GM18867 (cell line): ENCODE measurements around the gene CFAP299.
A peak's percentile ranks its signal among the peaks of the same experiment; 100 is the strongest.

Source experiments
- ATAC-seq: cut with Tn5 transposase; IDR thresholded peaks from one replicate; pipeline ENCODE4 v1.9.1; 2021; ENCODE audit warnings: mild to moderate bottlenecking, moderate library complexity; ENCODE audit not compliant: unreplicated experiment

CFAP299 gene

GRCh38 chr4:80387390-80388283 is 52.1 kb downstream of the CFAP299 start:
- no peak for ATAC-seq

GRCh38 chr4:80388284-80388607 is 52.7 kb downstream of the CFAP299 start:
- ATAC-seq, result no peak

GRCh38 chr4:80390178-80390577 is 54.6 kb downstream of the CFAP299 start:
- no peak for ATAC-seq

DNA sequence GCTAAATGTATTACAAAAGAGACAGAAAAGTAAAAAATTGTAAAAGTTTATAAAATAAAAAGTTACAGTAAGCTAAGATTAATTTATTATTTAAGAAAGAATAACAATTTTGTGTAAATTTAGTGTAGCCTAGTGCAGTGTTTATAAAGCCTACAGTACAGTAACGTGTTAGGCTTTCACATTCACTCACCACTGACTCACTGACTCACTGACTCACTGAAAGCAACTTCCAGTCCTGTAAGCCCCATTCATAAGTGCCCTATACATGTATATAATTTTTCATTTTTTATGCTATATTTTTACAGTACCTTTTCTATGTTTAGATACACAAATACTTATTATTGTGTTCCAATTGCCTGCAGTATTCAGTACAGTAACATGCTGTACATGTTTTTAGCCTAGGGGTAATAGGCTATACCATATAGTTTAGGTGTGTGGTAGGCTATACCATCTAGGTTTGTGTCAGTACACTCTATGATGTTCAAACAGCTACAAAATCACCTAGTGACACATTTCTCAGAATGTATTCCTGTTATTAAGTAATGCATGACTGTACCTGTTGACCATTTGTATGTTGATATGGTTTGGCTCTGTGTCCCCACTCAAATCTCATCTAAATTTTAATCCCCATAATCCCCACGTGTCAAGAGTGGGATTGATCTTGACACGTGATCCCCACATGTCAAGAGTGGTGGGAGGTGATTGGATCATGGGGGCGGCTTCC is 57.9 kb downstream of the CFAP299 start:
- no peak for ATAC-seq

- ATAC-seq, result no peak
Measured at GRCh38 chr4:80393970-80394250, 58.4 kb downstream of the CFAP299 start.

GRCh38 chr4:80407246-80407645 is 71.7 kb downstream of the CFAP299 start:
- ATAC-seq, result no peak

DNA sequence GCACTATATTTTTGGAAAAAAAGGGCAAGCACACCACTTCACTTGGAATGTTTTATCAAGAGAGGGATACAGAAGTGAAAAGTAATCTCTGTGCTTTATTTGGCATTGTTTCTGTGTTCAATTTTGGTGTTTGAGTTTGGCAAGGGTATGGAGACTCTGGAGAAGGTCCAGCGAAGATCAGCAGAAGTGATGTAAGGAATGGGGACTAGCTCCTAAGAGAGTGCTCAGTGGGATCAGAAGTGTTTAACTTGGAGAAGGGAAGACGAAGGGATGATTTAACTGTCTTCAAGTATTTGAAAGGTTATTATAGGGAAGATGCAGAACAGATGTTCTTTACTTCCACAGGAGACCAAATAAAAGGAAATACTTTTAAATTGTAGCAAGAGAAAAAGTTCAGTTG is 74.3 kb downstream of the CFAP299 start:
- ATAC-seq, result no peak

- ATAC-seq, result no peak
Measured at GRCh38 chr4:80412322-80412721, 76.8 kb downstream of the CFAP299 start.

- ATAC-seq, result no peak
Measured at GRCh38 chr4:80413086-80413485, 77.6 kb downstream of the CFAP299 start.

DNA sequence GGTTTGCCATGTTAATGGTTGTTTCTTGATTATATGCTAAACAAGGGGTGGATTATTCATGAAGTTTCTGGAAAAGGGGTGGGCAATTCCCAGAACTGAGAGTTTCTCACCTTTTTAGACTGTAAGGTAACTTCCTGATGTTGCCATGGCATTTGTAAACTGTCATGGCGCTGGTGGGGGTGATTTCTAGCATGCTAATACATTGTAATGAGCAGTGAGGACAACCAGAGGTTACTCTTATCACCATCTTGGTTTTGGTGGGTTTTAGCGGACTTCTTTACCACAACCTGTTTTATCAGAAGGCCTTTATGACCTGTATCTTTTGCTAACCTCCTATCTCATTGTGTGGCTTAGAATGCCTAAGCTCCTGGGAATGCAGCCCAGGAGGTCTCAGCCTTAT is 81.5 kb downstream of the CFAP299 start:
- ATAC-seq, result no peak

DNA sequence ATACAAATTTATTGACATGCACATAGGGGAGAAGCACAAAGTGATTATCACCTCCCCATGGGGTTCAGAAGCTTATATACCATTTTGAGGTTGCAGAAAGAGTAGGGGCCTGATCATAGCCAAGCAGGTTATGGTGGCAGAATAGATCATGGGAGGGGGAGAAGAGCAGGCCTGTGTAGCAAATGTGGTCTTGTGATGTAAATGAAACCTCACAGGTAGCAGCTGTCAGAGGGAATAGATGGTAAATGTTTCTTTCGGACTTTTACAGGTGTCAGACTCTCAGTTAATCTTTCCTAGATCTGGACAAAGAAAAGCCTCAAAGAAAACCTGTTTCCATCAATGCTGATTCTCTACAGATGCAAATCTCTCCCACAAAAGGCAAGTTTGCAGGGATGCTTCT is 84.4 kb downstream of the CFAP299 start:
- ATAC-seq, result peak; percentile 38

DNA sequence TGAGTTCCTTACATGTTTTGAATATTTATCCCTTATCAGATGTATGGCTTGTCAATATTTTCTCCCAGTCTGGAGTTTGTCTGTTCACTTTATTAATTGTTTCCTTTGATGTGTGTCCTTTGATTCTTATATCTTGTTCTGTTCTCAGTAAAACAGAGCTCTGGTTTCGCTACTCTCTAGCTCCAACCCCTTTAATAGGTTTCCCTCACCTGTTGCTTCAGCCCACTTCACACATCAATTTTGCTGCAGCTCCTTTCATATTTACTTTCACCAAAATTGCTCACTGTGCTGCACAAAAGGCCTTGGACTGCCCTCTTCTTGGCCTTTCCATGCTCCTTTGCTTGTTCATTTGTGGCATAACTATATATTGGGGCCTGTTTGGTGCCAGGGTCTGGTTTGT is 85.1 kb downstream of the CFAP299 start:
- no peak for ATAC-seq

GRCh38 chr4:80422727-80423404 is 87.3 kb downstream of the CFAP299 start:
- ATAC-seq, result peak; percentile 61

GRCh38 chr4:80423553-80424224 is 88.2 kb downstream of the CFAP299 start:
- no peak for ATAC-seq

GRCh38 chr4:80424225-80424581 is 88.7 kb downstream of the CFAP299 start:
- ATAC-seq, result no peak

GRCh38 chr4:80425124-80426100 is 89.9 kb downstream of the CFAP299 start:
- ATAC-seq, result no peak

DNA sequence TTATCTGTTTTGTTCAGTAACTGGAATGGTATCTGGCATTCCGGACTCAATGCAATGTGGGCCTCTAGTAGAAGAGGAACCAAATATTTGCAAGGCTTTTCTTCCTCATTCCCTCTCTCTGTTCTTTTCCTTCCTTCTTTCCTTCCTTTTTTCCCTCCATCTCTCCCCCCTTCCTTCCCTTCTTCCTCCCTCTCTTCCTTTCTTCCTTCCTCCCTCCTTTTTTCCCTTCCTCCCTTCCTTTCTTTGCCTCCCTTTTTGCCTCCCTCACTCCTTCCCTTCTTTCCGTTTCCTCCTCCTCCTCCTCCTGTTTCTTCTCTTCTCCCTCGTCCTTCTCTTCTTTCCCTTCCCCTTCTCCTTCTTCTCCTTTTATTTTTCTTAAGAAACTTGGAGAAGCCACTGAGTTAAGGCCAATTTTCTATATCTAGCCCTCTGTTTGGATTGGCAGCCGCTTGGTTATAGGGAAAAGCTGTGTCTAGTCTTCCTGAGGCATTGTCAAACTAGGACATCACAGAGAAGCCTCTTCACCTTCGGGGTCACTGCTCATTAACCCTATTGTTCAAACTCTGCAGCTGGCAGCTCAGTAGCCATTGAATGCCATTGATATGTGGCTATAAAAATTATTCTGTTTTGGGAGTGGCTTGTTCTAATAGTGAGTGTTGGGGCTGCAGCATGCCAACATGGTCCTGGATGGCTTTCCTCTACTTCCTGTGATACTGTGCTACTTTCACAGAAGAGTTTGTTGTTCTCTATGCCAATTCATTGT is 95.9 kb downstream of the CFAP299 start:
- ATAC-seq, result no peak

GRCh38 chr4:80434238-80434637 is 98.7 kb downstream of the CFAP299 start:
- no peak for ATAC-seq

GRCh38 chr4:80438016-80438415 is 102.5 kb downstream of the CFAP299 start:
- no peak for ATAC-seq
